GM12892 (cell line): ENCODE data around the gene GBA2.
A peak's percentile ranks its signal among the peaks of the same experiment; 100 is the strongest.

Source experiments
- DNase-seq: peaks from one replicate; pipeline ENCODE4 v3.0.0; 2011; ENCODE audit not compliant: insufficient read length
- FAIRE-seq: peaks from 2 replicates; lab custom pipeline; 2011; peaks lifted over from hg19 to GRCh38; lab: Jason Lieb, UNC
- POLR2A ChIP-seq: IDR thresholded peaks from 2 replicates; pipeline ENCODE4 v1.6.1; 2011; ENCODE audit warnings: low read depth, low read length, control low read depth
- POLR2AphosphoS5 ChIP-seq: IDR thresholded peaks from 2 replicates; pipeline ENCODE4 v1.6.1; 2011; ENCODE audit warnings: low read depth, low read length, control low read depth
- TAF1 ChIP-seq: IDR thresholded peaks from 2 replicates; pipeline ENCODE4 v1.6.1; 2011; ENCODE audit warnings: low read depth, mild to moderate bottlenecking, control low read depth, low read length, borderline replicate concordance

Gene GBA2

GRCh38 chr9:35736201-35736633 is 12.8 kb downstream of the GBA2 start:
- FAIRE-seq (peak; percentile 88), DNase-seq (no peak)
- TF ChIP-seq TAF1 (no peak), POLR2AphosphoS5 (no peak), POLR2A (no peak)

- TF ChIP-seq TAF1, result no peak
- FAIRE-seq, result no peak
Observed at GRCh38 chr9:35734096-35734495, 14.9 kb downstream of the GBA2 start.

GRCh38 chr9:35732800-35733541 is 16.1 kb downstream of the GBA2 start:
- TF ChIP-seq POLR2AphosphoS5 (no peak), TAF1 (no peak), POLR2A (no peak)
- FAIRE-seq, result peak; percentile 67
- DNase-seq, result no peak

More at GRCh38 chr9:35734096-35734495, 14.9 kb downstream of the GBA2 start:
- DNase-seq, result no peak

GRCh38 chr9:35732185-35732799 is 16.7 kb downstream of the GBA2 start, which contains the start of the genes CREB3 and TLN1:
TSS of gene CREB3 (plus strand) at chr9:35732666. CDS start at chr9:35732773, 107 bp downstream.
TSS of gene TLN1 (minus strand) at chr9:35732195. CDS start at chr9:35725694, 6,501 bp downstream.
- DNase-seq (peak; percentile 92), FAIRE-seq (peak; percentile 93)
- TF ChIP-seq POLR2A, result peak; percentile 82
- TF ChIP-seq POLR2AphosphoS5, result no peak; the same call in 1 of the 2 replicates
- peak; percentile 76; the same call in 1 of the 2 replicates for TF ChIP-seq TAF1

- DNase-seq (no peak), FAIRE-seq (no peak)
- TF ChIP-seq POLR2AphosphoS5 (peak; percentile 40; the same call in 1 of the 2 replicates), TAF1 (no peak)
Observed at GRCh38 chr9:35731415-35732184, 17.4 kb downstream of the GBA2 start.

GRCh38 chr9:35730486-35730854 is 18.6 kb downstream of the GBA2 start:
- TF ChIP-seq POLR2A (no peak), POLR2AphosphoS5 (no peak), TAF1 (no peak)
- no peak for FAIRE-seq

GRCh38 chr9:35729700-35730485 is 19.1 kb downstream of the GBA2 start:
- FAIRE-seq (peak; percentile 79), DNase-seq (no peak)
- no peak; the same call in 1 of the 2 replicates for TF ChIP-seq POLR2AphosphoS5
- no peak for TF ChIP-seq TAF1
- TF ChIP-seq POLR2A, result peak; percentile 17; the same call in 1 of the 2 replicates

More at GRCh38 chr9:35730486-35730854, 18.6 kb downstream of the GBA2 start:
- DNase-seq, result no peak

GRCh38 chr9:35729101-35729500 is 19.9 kb downstream of the GBA2 start:
- DNase-seq (no peak), FAIRE-seq (no peak)
- no peak for TF ChIP-seq TAF1
- no peak for TF ChIP-seq POLR2A
- TF ChIP-seq POLR2AphosphoS5, result no peak

- TF ChIP-seq TAF1 (peak; percentile 82), POLR2AphosphoS5 (peak; percentile 76), POLR2A (peak; percentile 93)
Observed at GRCh38 chr9:35728041-35728971, 20.7 kb downstream of the GBA2 start.

GRCh38 chr9:35727676-35728040 is 21.4 kb downstream of the GBA2 start:
- FAIRE-seq, result peak; percentile 67
- no peak for TF ChIP-seq TAF1
- TF ChIP-seq POLR2AphosphoS5, result no peak
- TF ChIP-seq POLR2A, result no peak
- DNase-seq, result no peak

More at GRCh38 chr9:35728041-35728971, 20.7 kb downstream of the GBA2 start:
- DNase-seq, result no peak
- FAIRE-seq, result peak; percentile 91
